HG03103 (cell line): Measurements from ENCODE around the gene URGCP.
"Not testable (repeated sequence)": the region's sequence is repeated elsewhere in the genome, so short reads cannot be mapped to it uniquely, and the experiment has no call there.

Experiments
- ATAC-seq: cut with Tn5 transposase; IDR thresholded peaks from one replicate; pipeline ENCODE4 v1.9.1; 2021; ENCODE audit warnings: low read depth; ENCODE audit not compliant: unreplicated experiment

URGCP gene

GRCh38 chr7:43844257-43844656 lies 62.1 kb downstream of the URGCP start:
- no peak for ATAC-seq

- ATAC-seq: no peak
Measured at GRCh38 chr7:43843296-43843695, 63.1 kb downstream of the URGCP start.

GRCh38 chr7:43838201-43838658 lies 68.2 kb downstream of the URGCP start:
- no peak for ATAC-seq

GRCh38 chr7:43834463-43835251 lies 71.7 kb downstream of the URGCP start:
- no peak for ATAC-seq

- not testable (repeated sequence) for ATAC-seq
Measured at GRCh38 chr7:43830917-43831316, 75.5 kb downstream of the URGCP start.
